GM18873 (cell line): ENCODE data around the gene CLDN24.

Source experiments
- ATAC-seq: cut with Tn5 transposase; IDR thresholded peaks from one replicate; pipeline ENCODE4 v1.9.1; 2021; ENCODE audit warnings: mild to moderate bottlenecking, moderate library complexity, moderate number of reproducible peaks; ENCODE audit not compliant: unreplicated experiment, low FRiP score

CLDN24 gene

DNA sequence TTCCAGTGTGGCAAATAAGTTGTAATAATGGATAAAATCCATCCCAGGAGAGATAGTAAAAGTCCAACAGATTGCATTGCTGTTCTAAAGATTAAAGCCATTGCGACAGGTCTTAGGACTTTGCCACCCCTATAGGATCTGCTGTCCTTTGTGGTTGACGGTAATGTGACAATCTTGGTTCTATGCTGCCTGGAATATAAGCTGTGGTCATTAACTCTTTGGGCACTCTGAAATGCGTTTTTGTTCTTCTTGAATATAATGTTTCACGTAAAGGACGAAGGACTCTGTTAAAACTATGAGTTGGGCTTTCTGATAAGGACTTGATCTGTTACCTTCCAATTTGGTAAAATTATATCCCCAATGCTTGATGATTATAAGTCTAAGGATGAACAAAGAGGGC lies at the start of gene CLDN24:
Gene CLDN24 (minus strand): TSS at position 101 of the 400 bp plus-strand sequence. CDS start 0 bp downstream, at position 101.
- ATAC-seq, result no peak

- no peak for ATAC-seq
These were observed 48.6 kb upstream of the CLDN24 start for GRCh38 chr4:183370786-183371185.

GRCh38 chr4:183369073-183369472 lies 46.8 kb upstream of the CLDN24 start:
- ATAC-seq, result no peak

DNA sequence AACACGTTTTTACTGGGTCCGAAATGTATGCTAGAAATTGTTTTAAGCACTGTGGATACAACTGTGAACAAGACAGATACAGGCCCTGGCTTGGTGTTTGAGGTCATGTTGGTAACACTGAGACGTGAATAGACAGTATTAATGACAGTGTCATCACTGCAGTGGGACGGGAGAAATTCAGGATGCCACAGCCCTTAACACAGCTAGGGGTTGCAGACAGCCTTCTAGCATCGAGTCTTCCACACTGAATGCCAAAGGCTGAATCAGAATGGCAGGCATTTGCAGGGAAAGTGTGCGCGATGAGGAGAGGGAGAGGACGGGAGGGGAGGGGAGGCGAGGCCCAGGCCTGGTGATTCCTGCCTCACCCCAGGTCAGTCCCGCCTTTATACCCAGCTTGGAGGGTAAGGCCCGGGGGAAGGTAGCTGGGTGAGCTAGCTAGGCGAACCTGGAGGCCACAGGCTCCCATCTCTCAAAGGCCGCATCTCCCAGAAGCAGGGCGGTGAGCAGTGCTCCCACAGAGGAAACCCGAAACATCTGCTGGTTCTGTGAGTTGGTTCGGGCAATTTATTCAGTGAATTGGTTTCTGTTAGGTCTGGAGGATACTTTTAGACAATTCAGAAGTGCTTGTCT lies 44.1 kb upstream of the CLDN24 start:
- ATAC-seq, result no peak

- ATAC-seq, result no peak
These were observed 41.8 kb upstream of the CLDN24 start for GRCh38 chr4:183364025-183364424.

DNA sequence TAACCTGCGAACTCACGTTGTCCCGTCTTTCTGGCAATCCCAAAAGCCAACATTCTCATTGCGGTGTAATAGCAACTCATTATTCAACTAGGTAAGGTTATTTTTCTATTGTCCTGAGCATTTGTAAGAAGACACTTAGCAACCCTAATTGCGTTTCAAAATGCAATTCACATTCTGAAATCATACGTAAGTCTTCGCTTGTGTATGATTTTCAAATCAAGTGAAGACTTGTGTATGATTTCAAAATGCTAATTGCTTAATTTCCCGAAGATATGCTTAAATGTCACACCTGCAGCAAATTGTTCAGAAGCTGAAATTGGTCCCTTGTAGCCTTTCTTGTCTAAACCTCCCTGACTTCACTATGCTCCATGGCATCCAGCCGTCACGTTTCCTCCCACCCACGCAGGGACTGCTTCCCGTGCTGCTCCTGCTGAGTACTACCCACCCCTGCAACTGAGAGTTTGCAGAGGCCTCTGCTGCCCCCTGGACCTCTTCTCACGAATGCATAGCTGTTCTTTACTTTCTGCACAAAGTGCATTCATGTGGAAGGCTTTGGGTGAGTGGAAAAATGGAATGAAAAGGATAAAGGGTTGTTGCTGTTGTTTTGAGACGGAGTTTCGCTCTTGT lies 40.8 kb upstream of the CLDN24 start:
- no peak for ATAC-seq

GRCh38 chr4:183362036-183362435 lies 39.8 kb upstream of the CLDN24 start:
- ATAC-seq, result no peak

DNA sequence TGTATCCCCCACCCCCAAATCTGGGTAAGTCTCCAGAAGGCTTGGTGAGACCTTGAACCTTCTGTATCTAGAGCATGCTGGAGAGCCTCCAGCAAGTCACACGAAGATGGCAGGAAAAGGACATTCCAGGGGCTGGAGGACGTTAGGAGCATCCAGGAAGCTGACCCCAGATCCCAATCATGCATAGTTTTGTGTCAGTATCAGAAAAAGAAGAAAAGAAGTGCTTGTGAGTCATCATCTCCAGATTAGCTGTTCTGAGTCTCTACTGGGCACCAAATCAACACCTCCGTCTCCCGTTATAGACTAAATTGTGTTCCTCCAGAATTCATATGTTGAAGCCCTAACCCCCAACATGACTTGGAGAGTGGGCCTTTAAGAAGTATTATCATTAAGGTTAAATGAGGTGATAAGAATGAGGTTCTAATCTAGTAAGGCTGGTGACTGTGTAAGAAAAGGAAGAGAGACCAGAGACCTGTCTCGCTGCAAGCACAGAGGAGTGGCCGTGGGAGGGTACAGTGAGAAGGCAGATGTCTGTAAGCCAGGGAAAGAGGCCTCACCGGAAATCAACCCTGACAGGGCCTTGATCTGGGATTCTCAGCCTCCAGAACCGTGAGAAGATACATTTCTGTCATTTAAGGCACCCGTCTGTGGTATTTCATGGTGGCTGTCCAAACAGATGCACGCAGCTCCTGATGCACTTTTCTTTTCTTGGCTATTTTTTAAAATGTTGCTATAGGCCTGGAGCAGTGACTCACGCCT lies 38.1 kb upstream of the CLDN24 start:
- no peak for ATAC-seq

- ATAC-seq, result no peak
These were observed 36.1 kb upstream of the CLDN24 start for GRCh38 chr4:183358215-183358755.

DNA sequence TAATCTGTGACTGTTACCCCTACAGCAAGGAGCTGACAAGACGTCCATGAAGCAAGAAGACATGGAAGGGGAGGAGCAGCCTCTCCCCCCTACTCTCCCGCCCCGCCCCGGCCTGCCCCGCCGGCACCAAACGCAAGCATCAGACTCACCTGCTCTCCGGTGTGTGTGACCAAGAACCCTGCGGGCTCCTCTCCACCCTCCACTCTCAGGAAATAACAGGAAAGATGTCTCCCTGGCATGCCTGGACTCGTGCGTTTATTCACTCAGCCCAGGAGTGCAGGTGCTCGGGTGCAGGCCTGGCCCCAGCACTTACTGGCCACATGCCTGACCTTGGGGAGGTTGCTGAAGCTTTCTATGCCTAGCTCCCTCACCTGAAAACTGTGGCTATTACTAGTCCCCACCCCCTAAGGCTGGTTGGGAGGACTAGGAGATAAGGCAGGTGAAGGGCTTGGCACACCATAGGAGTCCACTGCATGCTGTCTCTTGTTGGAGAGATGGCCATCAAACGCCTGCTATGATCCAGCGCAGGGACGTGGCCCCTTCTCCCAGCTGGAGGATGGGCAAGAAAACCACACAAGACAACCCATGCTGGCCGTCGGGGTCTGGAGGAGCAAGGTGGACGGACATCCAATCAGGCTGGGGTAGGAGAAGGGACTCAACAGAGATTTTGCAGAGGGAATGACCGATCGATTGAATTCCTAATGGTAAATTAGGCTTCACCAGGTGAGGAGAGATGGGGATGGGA lies 34.9 kb upstream of the CLDN24 start:
- no peak for ATAC-seq

DNA sequence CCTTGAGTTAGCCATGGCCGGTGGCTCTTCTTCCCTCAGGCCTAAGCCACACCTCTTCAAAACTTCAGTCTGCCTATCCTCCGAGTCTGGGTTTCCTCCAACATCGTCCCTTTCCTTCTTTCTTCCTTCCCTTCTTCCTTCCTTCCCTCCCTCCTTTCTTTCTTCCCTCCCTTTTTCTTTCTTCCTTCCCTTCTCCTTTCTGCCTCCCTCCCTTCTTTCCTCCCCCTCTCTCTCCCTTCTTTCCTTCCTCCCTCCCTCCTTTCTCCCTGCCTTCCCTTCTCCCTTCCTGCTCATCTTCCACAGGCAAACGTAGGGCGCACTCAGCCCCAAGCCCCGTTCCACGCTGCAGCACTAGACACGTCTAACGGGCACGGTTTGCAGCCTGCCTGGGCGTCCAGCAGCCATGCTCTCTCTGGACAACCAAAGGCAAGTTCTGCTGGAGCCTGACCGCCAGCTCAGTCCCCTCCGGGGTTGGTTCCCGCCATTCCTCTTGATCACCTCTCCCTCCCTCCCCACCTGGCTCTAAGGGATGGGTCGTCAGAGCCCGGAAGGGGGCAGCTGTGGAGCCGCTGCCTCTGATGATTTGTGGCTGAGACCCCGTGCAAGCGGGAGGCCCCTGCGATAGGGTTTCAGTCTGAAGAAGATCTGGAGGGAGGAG lies 34.1 kb upstream of the CLDN24 start:
- no peak for ATAC-seq

GRCh38 chr4:183355405-183355804 lies 33.2 kb upstream of the CLDN24 start:
- ATAC-seq, result no peak

DNA sequence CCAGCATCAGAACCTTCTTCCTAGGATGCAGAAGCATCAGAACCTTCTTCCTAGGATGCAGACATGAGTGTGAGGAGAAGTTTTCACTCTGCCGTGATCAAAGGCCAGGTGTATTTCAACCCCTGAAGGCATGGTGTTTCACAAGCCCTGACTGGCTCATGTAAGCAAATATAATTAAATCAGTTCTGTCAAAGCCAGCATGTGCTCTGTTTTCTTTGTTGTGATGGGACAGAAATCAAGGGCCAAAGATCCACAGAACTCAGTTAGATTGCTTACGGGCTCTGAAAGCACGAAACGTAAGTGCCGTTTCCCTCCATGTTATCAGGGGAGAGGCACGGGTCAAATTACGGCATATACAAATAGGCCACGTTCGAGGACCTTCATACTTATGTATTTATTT lies 32.0 kb upstream of the CLDN24 start:
- no peak for ATAC-seq

DNA sequence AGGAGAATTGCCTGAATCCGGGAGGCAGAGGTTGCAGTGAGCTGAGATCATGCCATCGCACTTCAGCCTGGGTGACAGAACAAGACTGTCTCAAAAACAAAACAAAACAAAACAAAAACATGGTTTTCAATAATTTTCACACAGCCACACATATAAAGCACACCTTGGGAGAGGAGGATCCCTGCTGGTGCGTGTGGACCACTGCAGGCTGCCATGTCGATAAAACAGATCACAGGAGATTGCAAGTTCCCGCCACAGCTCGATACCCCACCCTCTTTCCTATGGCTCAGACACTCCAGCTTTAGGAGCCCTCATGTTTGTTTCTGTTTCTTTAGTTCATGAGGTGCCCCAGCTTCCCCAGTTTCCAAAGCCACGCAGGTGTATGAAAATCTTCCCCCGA lies 31.3 kb upstream of the CLDN24 start:
- no peak for ATAC-seq

DNA sequence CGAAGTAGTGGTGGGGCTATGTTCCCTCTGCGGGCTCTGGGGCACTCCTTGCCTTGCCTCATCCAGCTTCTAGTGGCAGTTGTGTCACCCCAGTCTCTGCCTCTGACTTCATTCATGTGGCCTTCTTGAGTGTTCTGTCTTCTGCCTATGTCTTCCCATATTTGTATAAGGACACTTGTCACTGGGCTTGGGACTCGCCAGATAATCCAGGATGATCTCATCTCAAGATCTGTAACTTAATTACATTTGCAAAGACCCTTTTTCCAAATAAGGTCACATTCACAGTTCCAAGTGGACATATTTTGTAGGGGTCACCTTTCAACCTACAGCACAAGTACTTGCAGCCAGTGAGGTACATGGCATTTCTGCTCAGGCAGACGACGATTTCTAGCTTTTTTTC lies 30.3 kb upstream of the CLDN24 start:
- ATAC-seq, result no peak

DNA sequence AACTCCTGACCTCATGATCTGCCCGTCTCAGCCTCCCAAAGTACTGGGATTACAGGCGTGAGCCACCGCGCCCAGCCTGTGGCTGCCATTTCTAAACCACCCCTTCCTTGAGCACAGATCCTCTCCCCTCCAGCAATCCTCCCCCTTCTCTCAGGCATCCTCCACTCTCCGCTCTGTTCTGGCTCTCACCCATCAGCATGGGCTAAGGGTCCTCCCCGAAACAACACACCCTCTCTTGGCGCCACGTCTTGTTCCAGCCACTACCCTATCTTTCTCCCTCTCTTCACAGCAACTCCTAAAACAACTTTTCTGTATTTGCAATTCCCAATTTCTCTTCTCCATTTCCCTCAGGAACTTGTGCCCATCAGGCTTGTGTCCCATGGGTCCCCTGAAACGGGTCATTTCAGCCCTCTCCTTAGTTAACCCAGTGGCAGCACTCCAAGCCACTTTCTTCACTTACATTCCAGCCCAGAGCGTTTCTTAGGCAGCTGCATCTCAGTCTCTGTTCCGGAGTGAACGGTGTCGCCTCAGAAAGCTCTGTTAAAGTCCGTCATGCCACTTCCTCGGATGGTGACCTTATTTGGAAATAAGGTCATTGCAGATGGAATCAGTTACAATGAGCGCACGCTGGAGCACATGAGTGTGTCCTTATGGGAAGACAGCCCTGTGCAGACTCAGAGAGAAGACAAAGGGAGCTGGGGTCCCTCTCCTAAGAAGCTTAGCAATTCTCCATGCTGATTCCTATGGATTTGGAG lies 28.3 kb upstream of the CLDN24 start:
- ATAC-seq, result no peak

DNA sequence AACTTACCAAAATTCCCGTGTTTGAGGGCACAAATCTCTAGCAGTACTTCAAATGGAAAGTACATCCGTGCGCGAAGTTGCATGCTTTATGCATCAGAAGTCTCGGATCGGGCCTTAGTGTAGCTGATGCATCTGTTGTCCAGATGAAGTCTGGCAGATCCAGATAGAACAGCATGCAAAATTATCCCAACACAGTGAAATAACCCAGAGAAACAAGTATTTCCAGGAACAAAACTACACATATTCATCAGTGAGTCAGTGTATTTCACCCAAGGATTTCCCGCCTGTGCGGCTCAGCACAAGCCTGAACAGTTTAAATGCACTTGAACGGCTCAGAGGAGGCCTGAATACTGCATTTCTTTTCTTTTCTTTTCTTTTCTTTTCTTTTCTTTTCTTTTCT lies 27.4 kb upstream of the CLDN24 start:
- ATAC-seq, result no peak

GRCh38 chr4:183348706-183349659 lies 26.8 kb upstream of the CLDN24 start:
- no peak for ATAC-seq
